HG03521 (cell line): Measurements from ENCODE around the gene GPR78.

Experiments used
- ATAC-seq: cut with Tn5 transposase; IDR thresholded peaks from one replicate; pipeline ENCODE4 v1.9.1; 2021; ENCODE audit warnings: mild to moderate bottlenecking, moderate library complexity; ENCODE audit not compliant: unreplicated experiment

The GPR78 gene

DNA sequence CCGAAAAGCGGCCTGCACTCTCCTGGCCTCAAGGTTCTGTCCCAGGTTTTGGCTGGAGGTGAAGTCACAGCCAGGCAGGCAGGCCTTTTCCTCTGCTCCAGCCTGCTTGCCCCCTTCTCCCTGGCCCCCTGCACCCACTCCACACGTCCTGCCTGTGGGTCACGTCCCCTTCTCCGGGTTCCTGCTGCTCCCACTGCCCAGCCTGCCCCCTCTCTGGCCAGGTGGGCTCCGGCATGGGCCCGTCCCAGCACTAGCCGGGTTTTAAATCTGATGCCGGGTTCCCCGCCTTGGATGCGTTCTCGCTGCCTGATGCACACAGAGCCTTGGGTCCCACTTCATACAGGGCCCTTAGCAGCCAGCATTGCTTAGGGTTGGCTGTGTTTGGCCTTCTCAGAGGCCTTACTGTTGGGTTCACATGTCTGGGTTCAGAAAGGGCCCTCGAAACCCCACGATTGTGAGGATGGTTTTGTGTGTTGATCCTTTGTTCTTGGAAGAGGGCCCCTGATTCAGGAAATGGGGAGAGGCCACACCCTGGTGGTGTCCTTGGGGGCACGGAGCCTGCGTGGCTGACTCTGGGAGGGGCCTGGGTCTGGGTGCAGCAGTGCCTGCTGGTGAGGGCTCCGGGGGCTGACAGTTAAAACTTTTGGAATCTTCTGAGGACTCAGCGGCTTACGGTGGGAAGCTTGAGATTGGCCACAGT is 18.3 kb downstream of the GPR78 start:
- no peak for ATAC-seq

DNA sequence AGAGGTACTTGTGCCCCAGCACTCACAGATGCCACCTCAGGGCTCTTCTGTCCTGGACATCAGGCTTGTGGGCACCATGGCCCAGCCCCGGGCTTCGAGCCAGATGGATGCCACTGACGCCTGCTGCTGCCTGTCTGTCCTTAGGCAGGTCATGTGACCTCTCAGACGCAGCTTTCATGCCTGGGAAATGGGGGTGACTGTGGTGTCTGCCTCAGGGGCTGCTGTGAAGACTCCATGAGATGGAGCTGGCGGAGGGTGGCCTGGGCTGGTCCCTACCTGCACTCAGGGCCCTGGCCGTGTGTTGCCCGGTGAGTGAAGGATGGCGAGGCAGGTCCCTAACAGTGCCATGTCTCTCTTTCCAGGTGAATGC is 18.9 kb downstream of the GPR78 start:
- ATAC-seq: no peak

- ATAC-seq: no peak
These were observed 19.5 kb downstream of the GPR78 start for GRCh38 chr4:8599657-8600056.

DNA sequence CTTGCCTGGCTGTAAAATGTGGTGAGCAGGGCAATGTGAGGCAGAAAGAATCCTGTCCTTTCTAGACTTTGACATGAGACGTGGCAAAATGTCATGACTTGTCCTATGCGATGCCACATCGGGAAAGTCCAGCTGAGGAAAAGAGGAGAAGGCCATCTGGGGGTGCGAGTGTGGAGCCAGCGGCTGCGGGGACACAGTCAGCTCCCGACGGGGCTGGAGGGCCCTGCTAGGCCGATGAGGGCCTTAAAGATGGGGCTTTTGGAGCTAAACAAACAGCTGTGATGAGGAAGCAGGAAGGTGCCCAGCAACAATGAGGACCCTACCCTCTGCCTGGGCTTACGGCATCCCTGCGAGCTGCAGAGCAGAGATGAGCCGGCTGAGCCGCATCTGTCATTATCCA is 20.1 kb downstream of the GPR78 start:
- ATAC-seq: no peak

DNA sequence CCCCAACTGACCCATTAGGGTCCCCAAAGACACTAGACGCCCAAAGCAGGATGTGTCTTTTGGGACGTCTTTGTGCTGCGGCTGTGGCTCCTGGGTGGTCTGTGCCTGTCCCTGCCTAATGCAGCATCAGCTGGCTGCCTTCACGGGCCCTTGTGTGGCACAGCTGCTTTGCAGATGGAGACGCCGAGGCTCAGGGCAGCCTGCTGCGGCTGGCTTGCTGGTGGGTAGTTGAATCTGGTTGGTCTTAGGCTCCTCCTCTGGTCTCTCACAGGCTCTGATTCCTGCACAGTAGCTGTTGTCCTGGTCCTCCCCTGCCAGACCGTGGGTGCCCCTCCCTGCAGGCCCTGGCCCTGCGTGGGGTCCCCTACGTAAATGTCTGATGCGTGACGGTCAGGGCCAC is 20.5 kb downstream of the GPR78 start:
- no peak for ATAC-seq

- no peak for ATAC-seq
These were observed 20.9 kb downstream of the GPR78 start for GRCh38 chr4:8601086-8601485.

DNA sequence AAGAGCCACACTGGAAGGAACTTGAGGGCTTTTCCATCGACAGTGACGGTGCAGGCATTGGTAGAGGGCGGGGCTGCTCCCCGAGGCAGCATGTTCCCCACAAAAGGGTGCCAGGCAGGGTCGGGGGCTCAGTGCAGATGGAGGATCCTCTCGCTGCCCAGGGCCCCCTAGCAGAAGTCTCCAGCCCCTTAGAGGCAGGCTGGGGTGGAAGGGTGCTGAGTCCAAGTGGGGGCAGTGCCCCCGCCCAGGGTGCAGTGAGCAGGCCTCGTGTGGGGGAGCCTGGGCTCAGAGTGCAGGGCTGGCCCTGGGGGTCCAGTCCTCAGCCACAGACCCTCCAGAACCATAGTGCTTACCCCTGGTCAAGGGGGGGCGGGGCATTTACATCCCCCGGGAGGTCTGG is 21.4 kb downstream of the GPR78 start:
- ATAC-seq: no peak

DNA sequence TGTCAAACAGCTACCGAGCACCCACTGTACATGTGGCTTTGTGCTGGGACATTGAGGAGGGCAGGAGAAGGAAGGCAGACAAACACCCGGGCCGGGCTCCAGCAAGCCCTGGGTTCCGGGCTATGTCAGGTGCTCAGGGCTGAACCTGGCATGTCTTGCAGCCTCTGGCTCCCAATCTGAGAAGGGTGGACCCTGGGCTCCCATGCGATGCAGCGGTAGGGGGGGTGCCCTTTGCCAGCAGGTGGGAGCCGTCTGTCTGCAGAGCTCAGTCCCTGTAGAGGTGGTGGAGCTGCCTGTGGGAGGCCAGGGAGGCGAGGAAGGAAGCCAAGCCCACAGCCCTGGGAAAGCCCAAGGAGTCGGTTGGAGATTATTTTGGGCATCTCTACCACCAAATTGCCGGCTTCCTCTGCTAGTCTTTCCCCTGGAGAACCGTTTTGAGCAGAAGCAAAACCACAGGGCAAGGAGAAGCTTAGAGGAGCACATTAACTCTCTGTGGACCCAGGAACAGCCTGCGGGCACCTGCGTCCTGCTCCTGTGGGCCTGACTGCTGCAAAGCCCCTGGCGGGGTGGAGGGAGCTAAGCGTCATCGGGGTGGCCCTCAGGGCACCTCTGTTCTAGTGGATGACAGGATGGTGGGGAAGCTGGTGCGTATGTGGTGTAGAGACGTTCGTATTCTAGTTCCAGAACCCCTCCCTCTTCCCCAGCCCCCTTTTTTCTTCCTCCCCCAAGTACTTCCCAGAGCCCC is 22.7 kb downstream of the GPR78 start:
- ATAC-seq: no peak

GRCh38 chr4:8603931-8604330 is 23.7 kb downstream of the GPR78 start:
- ATAC-seq: no peak

- no peak for ATAC-seq
These were observed 25.1 kb downstream of the GPR78 start for GRCh38 chr4:8605289-8605688.

DNA sequence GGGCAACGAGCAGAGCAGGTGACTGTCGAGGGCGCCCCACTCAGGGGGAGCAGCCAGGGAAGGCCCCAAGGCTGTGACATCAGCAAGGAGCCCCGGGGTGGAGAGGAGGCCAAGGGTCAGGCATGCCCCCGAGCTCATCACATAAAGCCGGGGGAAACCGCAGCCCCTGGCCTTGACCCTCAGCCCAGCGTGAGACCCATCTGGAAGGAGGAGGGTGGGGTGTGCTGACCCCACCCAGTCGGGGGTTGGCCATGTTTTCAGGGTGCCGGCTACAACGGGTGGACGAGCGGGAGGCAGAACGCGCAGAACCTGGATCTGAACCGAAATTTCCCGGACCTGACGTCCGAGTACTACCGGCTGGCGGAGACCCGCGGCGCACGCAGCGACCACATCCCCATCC is 26.3 kb downstream of the GPR78 start:
- no peak for ATAC-seq

- ATAC-seq: no peak
These were observed 26.8 kb downstream of the GPR78 start for GRCh38 chr4:8606966-8607365.

DNA sequence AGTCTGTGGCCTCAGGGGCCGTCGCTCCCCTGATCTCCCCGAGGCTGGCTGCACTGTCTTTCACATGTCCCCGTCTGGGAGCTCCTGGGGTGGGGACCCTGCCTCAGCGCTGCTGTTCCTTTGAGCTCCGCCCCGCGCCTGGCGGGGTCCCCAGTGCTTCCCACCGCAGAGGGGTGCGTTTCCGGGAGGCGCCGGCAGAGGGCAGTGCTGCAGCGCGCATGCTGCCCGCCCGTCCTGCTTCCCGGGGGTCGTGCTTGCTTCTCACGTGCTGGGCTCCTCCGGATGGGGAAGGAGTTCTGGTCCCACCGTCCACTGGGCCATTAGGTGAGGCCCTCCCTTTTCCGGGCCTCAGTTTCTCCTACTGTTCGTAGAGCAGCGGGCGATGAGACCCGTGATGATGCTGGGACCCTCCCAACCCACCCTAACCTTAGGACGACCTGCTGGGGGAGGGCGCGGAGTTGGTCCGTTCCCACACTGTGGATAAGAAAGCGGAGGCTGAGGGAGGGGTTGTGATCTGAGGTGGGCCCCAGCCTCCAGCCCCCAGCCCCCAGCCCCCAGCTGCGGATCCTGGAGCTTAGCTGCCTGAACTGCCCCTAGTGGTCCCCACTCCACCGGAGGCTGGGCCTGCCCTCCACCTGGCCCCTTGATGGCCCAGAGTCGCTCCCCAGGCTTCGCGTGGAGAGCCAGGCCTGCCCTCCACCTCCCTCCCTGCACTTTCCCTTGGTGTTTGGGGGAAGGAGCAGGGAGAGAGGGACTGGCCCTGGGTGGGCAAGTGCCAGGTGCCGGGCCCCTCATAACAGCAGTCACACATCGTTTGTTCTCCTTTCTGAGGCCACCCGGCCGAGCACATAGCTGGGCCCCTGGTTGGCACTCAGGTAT is 27.6 kb downstream of the GPR78 start:
- no peak for ATAC-seq

GRCh38 chr4:8608714-8609391 is 28.7 kb downstream of the GPR78 start:
- ATAC-seq: no peak

GRCh38 chr4:8609406-8609805 is 29.2 kb downstream of the GPR78 start:
- no peak for ATAC-seq

GRCh38 chr4:8609824-8610350 is 29.7 kb downstream of the GPR78 start:
- no peak for ATAC-seq

DNA sequence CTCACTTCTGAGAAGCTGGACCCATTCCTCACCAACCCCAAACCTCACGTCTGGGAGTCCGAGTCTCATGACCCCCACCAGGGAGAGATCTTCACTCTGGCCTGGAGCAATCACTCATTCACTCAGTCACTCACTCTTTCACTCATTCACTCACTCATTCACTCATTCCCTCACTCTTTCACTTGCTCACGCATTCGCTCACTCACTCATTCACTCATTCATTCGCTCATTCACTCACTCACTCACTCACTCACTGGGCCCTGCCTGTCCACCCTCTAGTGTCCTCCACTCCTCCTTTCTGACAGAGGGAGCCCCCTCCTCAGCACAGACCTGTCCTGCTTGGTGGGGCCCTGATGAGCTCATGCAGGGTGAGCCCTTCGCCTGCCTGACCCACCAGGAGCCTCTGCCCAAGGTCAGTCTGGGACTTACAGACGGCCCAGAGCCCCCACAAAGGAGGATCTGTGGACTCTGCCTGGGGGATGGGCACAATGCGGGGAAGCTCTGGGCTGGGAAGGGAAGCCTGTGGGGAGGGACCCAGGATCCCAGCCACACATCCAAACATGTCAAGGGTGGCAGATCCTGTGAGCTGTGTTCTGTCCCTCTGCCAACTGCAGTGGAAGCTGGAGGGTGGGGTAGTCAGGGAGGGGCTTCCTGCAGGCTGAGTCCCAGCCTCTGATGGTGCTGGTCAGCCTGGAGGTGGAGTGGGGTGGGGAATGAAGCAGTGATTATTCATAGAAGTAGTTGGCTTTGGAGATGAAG is 30.8 kb downstream of the GPR78 start:
- ATAC-seq: no peak

GRCh38 chr4:8612646-8613045 is 32.5 kb downstream of the GPR78 start:
- no peak for ATAC-seq

- ATAC-seq: no peak
These were observed 33.5 kb downstream of the GPR78 start for GRCh38 chr4:8613421-8614364.
